HL-60/S4 treated with retinoic acid at 250 ng/mL for 4 days and 3 days (cell line): ENCODE results near the gene SCFD2.

Experiments
- in situ Hi-C: fragments of 300-500 bp; cut with MboI; formaldehyde crosslinking; loops from 2 replicates; pipeline ENCODE4 v1.7.0; 2022; ENCODE audit warnings: low sequenced_read_pairs

SCFD2 gene

DNA sequence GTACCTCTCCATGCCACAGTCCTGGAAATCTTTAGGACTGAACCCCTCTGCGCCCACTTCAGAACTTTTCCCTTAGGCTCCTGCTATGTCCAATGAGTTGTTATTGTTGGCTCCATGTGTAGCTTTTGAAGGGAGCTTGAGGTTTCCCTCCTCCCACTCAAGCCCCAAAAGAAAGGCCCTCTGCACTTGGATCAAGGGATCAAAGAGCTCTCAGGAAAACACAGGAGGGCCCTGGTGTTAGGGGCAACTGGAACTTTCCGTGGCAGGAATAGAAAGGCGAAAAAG is 368.8 kb downstream of the SCFD2 start:
- in situ Hi-C loops, result loop anchor here (25.0 kb wide), 1 partner anchor 460 kb away; no protein-coding TSS in a partner anchor

DNA sequence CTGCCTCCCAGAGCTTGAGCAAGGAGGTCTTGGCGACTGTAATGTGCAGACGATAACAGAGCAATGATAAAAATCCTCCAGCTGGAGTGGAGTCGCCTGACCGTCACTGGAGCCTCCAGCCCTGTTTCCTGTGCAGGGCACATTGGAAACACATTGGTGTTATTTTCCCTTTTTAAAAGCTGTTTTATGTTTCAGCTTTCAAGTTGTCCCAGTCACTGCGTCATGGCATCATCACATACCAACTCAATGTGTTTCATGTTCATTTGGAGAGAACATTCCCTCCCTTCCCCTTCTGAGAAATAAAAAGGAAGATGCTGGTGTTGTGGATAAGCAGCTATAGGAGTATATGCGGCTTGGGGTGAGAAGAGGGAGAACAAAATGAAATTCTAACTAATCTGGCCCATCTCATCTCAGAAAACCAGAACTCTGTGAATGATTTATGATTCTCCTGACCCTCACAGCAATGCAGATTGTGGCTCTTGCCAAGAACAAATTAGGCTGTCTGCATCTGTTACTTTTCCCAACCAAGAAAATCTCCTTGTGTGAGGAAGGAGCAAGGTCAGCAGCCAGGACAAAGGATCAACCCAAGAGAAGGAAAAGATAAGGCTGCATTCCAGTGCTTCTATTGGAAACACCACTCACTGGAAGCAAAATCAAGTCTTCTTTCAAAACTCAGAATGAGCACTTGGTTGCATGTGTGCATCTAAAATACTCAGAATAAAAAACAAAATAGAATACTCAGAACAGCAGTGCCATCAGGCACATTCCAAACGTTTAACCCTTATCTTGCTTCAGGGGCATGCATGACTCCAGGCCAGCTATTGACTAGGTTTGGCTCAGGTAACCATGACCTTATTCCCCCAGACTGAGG is 369.4 kb downstream of the SCFD2 start:
- in situ Hi-C loops, result loop anchor here (25.0 kb wide), 1 partner anchor 459 kb away; no protein-coding TSS in a partner anchor

DNA sequence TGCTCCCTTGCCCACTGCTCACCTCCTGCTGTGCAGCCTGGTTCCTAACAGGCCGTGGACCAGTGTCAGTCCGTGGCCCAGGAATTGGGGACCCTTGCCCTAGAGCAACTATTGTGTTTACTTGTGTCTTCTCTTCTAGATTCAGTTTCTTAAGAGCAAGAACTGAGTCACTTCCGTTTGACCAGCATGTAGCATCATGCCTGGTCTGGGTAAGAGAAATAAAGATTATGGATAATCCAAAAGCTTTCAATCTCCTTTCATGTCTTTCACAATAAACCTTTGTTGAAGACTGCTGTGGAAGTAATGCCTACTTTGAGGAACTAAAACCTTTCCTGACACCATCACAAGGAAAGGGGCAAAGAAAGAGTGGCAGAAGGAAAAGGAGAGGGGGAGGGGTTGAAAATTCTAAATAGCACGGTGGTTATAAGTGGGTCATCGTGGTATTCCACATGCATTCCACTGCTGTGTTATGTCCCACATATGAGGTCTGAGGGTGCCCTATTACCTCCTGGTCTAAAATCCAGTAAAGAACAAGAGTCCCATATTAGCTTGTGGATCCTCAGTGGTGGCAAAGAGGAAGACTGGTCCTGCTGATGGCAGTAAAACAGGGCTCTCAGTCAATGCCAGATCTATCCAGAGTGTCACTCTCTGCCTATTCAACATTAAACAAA is 370.4 kb downstream of the SCFD2 start:
- in situ Hi-C loops, result loop anchor here (25.0 kb wide), 1 partner anchor 458 kb away; no protein-coding TSS in a partner anchor

DNA sequence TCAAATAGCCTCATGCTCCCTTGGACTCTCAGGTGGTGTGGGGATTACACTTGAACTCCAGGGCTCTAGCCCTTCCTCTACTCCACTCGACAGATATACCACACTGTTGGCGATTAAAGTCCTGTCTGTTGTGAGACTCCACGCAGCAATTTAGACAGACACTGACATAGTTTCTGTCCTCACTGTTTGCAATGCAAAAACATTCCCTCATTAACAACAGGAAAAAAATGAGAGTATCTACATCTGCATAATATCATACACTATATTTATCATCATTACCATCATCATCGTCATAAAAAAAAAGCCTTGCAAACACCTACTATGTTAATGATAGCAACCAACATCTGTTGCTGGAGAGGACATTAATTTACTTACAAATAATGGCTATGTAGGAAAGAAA is 371.3 kb downstream of the SCFD2 start:
- in situ Hi-C loops, result loop anchor here (25.0 kb wide), 1 partner anchor 457 kb away; no protein-coding TSS in a partner anchor

DNA sequence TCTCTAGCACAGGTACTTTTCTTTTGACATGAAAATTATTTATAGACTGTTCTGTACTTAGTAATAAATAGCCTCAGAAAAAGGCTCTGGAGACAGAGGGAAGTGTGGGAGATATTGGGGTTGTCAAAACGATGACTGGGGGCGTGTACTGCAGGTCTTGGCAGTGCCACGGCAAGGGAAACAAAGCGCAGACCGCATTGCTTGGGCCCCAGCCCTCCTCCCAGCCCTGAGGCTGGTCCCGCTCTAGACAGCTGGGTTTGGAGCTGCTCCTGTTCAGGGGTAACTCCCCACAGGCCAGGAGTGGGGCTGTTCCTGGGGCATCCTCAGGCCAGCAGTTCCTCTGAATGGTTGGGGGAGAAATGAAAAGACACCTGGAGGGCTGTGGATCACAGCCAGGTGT is 372.1 kb downstream of the SCFD2 start:
- in situ Hi-C loops, result loop anchor here (25.0 kb wide), 1 partner anchor 456 kb away; no protein-coding TSS in a partner anchor

DNA sequence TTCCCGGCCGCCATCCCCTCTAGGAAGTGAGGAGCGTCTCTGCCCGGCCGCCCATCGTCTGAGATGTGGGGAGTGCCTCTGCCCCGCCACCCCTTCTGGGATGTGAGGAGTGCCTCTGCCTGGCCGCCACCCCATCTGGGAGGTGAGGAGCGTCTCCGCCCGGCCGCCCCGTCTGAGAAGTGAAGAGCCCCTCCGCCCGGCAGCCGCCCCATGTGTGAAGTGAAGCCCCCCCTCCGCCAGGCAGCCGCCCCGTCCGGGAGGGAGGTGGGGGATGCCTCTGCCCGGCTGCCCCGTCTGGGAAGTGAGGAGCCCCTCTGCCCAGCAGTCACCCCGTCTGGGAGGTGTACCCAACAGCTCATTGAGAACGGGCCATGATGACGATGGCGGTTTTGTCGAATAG is 373.3 kb downstream of the SCFD2 start:
- in situ Hi-C loops, result loop anchor here (25.0 kb wide), 1 partner anchor 455 kb away; no protein-coding TSS in a partner anchor

DNA sequence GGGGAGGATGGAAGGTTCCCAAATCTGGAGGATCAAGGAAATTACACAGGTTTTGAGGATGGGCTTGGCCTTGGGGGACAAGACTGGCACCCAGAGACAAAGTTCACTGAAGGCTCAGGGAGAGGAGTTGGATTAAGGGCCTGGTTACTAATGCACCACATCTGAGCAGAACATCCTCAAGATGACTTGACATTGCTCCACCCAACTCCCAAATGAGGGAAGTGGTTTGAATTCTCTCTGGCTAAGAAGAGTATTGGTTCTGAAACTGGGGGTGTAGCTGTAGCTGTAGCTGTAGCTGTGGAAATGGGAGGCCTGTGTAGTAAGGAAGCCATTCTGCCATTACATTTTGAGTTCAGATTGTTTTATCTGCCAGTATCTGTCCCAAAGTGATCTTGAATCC is 374.4 kb downstream of the SCFD2 start:
- in situ Hi-C loops, result loop anchor here (25.0 kb wide), 1 partner anchor 454 kb away; no protein-coding TSS in a partner anchor

DNA sequence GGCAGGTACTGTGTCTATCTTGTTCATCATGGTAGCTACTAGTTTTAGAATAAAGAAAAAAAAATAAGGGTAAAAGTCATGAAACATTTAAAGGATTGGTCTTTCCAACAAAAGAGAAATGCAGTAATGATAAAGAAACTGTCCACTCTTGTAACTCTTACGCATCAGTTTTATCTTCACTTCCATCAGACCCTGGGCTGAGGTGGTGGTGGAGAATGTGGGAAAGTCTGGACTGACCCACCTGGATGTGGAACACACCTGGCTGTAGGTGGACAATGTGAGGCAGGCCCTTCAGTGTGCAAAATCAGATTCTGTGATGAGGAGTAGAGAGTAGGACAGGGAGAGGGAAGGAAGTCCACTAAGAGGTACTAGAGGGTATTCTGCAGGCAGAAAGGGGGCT is 375.2 kb downstream of the SCFD2 start:
- in situ Hi-C loops, result loop anchor here (25.0 kb wide), 1 partner anchor 453 kb away; no protein-coding TSS in a partner anchor

DNA sequence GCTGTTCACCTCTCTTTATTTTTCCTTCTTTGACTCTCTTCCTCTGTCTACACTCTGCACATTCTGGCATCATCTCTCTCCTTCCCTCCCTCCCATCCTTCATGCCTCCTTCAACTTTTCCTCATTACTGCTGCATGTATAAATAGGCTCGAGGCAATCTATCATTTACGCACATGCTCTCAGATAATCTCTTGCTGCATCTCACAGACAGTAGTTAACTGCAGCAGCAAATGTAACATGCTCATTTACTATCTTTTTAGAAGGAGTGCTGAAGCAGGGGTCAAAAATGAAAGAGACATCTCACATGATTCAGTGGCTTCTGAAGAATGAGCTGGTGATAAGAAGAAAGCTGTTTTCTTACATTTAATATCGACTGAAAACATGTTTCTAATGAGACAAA is 376.0 kb downstream of the SCFD2 start:
- in situ Hi-C loops, result loop anchor here (10.0 to 25.0 kb wide), 2 partner anchors 453 to 615 kb away; no protein-coding TSS in a partner anchor

DNA sequence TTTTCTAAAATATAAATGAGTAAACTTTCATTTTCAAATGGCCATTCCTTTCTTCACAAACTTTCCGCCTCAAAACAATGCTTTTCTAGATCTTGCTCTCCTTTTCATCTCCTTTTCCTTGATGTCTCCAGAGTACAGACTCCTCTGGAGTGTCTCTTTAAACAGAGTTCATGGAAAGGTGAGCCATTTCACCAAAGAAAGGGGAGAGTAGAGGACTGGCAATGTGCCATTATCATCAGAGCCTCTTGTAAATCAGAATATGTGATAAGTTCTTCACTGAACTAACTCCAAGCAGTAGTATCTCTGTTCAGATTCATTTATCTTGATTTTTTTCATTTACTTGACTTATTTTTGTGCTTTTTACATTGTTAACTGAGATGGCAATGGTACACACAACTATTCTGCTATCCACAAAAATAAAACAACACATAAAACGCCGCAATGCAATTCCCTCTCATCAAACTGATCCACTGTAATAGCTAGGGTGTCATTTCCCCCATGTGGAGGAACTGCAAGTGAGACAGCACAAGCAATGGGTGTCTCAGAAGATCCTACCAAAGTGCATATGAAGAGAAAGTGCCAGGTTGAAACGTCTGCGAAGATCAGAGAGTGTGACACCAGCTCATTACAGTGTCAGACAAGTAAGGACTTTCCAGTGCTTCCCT is 378.3 kb downstream of the SCFD2 start:
- in situ Hi-C loops, result loop anchor here (10.0 to 25.0 kb wide), 2 partner anchors 450 to 613 kb away; no protein-coding TSS in a partner anchor

DNA sequence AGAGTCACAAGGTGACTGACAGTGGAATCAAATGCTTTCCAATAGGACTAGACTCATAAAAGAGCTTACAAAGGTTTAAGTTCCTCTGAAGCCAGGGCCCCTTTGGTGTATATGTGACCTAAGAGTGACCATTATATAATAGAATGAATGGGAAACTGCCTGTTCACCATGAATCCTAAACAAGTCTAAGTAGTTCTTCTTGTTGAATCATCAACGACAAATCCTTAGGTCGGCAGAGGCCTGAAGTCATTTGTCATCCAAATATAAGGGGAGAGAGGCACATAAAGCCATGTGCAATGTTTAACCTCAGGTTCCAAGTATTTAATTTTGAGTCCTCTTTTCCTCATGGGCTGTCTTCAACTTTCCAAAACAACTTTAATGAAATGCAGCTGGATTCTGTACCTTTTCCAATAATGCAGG is 381.4 kb downstream of the SCFD2 start:
- in situ Hi-C loops, result loop anchor here (10.0 to 25.0 kb wide), 2 partner anchors 447 to 610 kb away; no protein-coding TSS in a partner anchor

DNA sequence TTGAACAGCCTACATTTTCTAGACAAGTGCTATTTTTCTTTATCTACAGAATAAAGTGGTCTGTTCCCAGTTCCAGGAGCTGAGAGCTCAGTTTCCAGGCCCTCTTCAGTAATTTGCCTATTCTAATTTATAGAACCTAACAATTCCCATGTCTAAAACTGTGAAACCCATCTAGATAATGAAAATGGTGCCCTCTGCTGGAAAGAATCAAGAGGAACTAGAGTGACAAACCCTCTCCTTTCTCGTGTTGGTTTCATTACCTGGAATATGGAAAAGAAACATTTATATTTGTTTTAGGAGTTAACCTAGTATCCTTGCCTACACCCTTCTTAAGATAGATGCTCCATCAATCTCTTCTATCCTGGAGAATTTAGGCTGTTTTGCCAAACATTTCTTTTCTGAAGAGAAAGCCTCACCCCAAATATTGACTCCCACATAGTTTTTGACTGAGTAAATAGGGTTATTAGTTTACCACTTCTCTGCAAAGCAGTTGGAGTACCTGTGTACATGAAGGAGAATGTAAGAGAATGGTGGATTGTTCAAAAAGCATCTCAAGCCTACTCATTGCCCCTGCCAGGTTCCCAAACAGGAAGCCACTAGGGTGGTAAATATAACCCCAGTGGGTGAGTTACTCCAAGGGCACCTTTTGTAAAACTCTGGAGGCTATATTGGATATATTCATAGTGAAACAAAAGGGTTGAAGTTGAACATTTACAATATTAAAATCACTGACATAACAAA is 382.1 kb downstream of the SCFD2 start:
- in situ Hi-C loops, result loop anchor here (10.0 to 25.0 kb wide), 2 partner anchors 446 to 609 kb away; no protein-coding TSS in a partner anchor

DNA sequence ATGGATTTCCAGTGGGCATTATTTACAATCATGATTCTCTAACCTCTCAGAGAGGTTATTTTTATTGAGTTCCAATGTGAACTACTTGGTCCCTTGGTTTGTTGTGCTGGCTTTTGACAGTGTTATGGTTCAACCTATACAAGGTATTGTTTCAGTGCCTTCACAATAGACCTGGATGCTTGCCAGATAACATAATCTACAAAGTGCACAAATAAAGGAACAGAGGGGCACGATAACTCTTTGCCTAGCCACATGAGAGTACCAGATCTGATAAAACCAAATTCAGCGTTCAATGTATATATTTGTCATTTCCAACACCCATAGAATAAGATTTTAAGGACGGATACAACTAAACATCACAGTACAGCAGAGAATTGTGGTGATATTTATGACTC is 382.9 kb downstream of the SCFD2 start:
- in situ Hi-C loops, result loop anchor here (10.0 to 25.0 kb wide), 2 partner anchors 446 to 608 kb away; no protein-coding TSS in a partner anchor

DNA sequence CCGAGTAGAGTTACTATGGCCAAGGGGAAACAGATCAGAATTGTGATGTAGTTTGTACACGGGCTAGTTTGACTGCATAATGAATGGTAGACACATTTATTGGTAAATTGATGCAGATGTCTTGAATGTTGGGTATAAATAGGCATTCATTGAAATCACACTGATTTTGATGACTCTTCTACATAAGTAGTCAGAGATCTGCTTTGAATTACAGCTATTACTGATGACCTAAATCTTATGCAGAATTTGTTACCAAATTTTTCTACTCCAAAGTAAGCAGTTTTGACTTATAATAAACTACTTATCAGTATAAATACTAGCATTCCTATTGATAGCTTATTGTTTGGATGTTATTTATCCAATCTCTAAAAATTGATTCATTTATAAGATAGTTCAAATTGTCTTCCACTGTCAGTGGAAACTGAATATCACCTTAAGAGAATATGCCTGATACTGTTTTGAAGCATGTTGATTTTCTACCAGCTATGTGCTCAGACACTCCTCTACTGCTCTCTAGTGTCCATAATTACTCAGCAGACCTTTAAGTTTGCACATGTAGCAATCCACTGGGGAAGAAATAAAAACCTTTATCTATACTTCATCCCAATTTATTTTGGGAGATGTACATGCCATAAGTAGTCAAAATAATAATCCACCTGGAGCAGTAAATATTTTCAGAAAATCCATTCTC is 383.5 kb downstream of the SCFD2 start:
- in situ Hi-C loops, result loop anchor here (10.0 to 25.0 kb wide), 2 partner anchors 445 to 608 kb away; no protein-coding TSS in a partner anchor

DNA sequence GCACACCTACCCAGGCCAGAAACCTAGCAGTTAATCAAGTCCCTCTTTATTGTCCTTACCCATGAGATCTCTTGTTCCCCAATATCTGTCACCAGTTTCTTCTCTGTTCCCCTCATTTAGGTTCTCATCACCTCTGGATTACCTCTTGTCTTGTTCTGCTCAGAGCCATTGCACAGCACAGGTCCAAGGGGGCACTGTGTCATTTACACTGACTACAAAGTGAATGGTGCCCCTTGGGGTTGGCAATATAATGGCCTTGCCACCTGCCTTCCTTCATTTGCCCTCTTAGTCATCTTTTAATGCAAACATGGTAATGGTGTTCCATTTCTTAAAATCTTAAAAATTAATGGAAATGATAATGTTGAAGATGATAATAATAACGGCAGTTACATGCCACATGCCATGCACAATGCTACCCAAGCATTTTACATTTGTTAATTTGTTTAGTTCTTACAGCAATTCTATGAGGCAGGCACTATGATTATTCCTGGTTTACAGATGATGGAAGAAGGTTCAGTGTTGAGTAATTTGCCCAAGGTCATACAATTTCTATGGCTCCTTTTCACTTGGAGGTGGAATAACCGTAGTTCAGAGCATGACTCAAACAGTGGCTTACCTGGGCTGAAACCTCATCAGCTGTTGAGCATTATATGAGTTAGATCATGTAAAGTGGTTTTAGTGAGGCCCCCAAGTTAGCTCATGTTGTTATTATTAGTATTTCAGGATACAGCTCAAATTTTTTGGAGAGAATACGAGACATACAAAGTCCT is 385.9 kb downstream of the SCFD2 start:
- in situ Hi-C loops, result loop anchor here (10.0 to 25.0 kb wide), 2 partner anchors 443 to 605 kb away; no protein-coding TSS in a partner anchor

DNA sequence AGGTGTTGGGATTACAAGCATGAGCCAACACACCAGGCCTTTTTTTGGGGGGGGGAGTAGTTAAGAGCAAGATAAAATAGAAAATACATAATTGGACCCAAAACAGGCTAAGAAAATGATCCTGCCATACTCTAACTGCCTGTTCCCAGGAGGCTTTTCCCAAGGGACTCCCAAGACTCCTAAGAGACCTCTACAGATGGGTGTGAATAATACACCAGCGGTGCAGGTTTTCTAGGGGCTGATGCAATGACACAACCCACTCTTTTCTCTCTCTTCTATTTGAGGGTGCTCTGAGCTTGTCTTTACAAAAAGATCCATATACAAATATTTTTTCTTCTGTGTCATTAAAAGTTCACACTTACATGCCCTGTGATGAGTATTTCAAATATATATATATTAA is 386.8 kb downstream of the SCFD2 start:
- in situ Hi-C loops, result loop anchor here (25.0 kb wide), 1 partner anchor 442 kb away; no protein-coding TSS in a partner anchor

DNA sequence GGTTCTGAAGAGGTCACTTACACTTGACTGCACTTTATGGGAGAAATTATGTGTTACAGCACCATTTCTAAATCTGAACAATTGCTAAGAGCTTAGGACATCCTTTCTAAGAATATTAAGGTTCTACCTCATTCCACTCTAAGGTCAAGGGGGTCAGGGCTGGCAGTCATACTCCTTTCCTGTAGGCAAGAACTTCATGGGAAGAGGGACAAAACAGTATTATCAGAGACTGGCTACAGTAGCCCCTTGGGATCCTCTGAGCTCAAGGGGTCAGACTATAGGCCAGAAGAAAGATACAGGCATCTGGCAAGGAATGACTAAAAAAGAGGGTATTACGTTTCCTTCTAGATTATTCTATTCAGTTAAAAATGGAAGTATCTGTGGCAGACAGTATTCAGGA is 388.6 kb downstream of the SCFD2 start:
- in situ Hi-C loops, result loop anchor here (25.0 kb wide), 1 partner anchor 440 kb away; no protein-coding TSS in a partner anchor

DNA sequence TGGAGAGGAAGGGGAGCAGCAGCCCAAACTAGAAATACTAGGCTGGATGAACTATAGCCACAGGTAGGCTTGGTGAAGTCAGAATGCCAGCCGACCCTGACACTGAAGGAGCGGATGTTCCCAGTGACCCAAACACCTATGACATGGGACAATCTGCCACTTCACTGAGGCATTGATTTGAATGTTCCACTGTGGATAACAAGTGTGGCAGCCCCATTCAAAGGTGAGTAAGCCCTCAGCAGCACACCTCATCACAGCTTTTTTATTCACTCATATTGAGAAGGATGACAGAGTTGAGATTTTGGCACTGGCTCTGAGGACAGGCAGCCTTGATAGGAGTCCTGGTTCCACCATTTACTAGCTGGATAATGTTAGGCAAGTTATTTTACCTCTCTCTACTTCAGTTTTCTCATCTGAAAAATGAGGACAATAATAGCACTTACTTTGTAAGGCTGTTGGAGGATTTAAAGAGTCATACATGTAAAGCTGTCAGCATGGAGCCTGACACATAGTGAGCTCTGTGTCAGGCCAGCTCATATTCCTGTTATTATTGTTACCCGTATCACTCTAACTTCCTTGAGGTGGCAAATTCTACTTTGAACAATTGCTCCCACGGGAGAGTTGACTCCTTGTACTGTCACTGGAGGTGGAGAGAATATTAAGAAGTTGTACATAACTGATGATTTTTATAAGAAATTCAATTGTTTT is 389.2 kb downstream of the SCFD2 start:
- in situ Hi-C loops, result loop anchor here (25.0 kb wide), 1 partner anchor 439 kb away; no protein-coding TSS in a partner anchor
